ENCODE results near the gene HSPB2. TPM values are rescaled to one million over a fixed set of nuclear protein-coding genes. Genes with fewer than 3 reads are reported as not detected.
A peak's percentile ranks its signal among the peaks of the same experiment; 100 is the strongest.

The HSPB2 gene
- total RNA-seq, 1 donor from 2014 or later = not detected

GRCh38 chr11:111937844-111938243 is 25.3 kb downstream of the HSPB2 start:
- H3K36me3 Mint-ChIP-seq (ENCODE audit: low read depth, unreplicated experiment) = no peaks in the 10 kb centered on the region
- no peaks in the 10 kb centered on the region for H3K9me3 Mint-ChIP-seq (ENCODE audit: unreplicated experiment)
- peaks cover 1% of the 10 kb centered on the region for H3K27me3 Mint-ChIP-seq (ENCODE audit: unreplicated experiment)
- peak overlapping the region; percentile 25 for H3K27ac Mint-ChIP-seq (ENCODE audit: unreplicated experiment)
- H3K4me1 Mint-ChIP-seq (ENCODE audit: unreplicated experiment) = peaks cover 24% of the 10 kb centered on the region
- no peak for DNase-seq (ENCODE audit: low spot score)
- TF ChIP-seq CTCF (IDR thresholded peaks at IDR 0.05; ENCODE audit: unreplicated experiment) = no peak
- peak overlapping the region; percentile 52 for H3K4me3 Mint-ChIP-seq (ENCODE audit: unreplicated experiment)

GRCh38 chr11:111938687-111939160 is 26.2 kb downstream of the HSPB2 start:
- H3K4me1 Mint-ChIP-seq (ENCODE audit: unreplicated experiment) = peaks cover 24% of the 10 kb centered on the region

GRCh38 chr11:111939836-111940604 is 27.5 kb downstream of the HSPB2 start:
- Mint-ChIP-seq H3K36me3 (ENCODE audit: low read depth, unreplicated experiment) (no peaks in the 10 kb centered on the region), H3K27me3 (ENCODE audit: unreplicated experiment) (peaks cover 1% of the 10 kb centered on the region), H3K27ac (ENCODE audit: unreplicated experiment) (no peak overlapping the region), H3K4me3 (ENCODE audit: unreplicated experiment) (no peak overlapping the region), H3K4me1 (ENCODE audit: unreplicated experiment) (peaks cover 36% of the 10 kb centered on the region), H3K9me3 (ENCODE audit: unreplicated experiment) (no peaks in the 10 kb centered on the region)
- no peak for TF ChIP-seq CTCF (IDR thresholded peaks at IDR 0.05; ENCODE audit: unreplicated experiment)
- DNase-seq (ENCODE audit: low spot score) = no peak

More at GRCh38 chr11:111938687-111939160, 26.2 kb downstream of the HSPB2 start:
- no peaks in the 10 kb centered on the region for H3K36me3 Mint-ChIP-seq (ENCODE audit: low read depth, unreplicated experiment)
- H3K27ac Mint-ChIP-seq (ENCODE audit: unreplicated experiment) = no peak overlapping the region
- H3K27me3 Mint-ChIP-seq (ENCODE audit: unreplicated experiment) = peaks cover 1% of the 10 kb centered on the region
- no peak for TF ChIP-seq CTCF (IDR thresholded peaks at IDR 0.05; ENCODE audit: unreplicated experiment)
- peak overlapping the region; percentile 52 for H3K4me3 Mint-ChIP-seq (ENCODE audit: unreplicated experiment)
- no peak for DNase-seq (ENCODE audit: low spot score)
- H3K9me3 Mint-ChIP-seq (ENCODE audit: unreplicated experiment) = no peaks in the 10 kb centered on the region

- Mint-ChIP-seq H3K27me3 (ENCODE audit: unreplicated experiment) (peaks cover 1% of the 10 kb centered on the region), H3K9me3 (ENCODE audit: unreplicated experiment) (no peaks in the 10 kb centered on the region), H3K27ac (ENCODE audit: unreplicated experiment) (no peak overlapping the region), H3K4me1 (ENCODE audit: unreplicated experiment) (peaks cover 36% of the 10 kb centered on the region), H3K36me3 (ENCODE audit: low read depth, unreplicated experiment) (no peaks in the 10 kb centered on the region), H3K4me3 (ENCODE audit: unreplicated experiment) (no peak overlapping the region)
- TF ChIP-seq CTCF (IDR thresholded peaks at IDR 0.05; ENCODE audit: unreplicated experiment) = no peak
- no peak for DNase-seq (ENCODE audit: low spot score)
These were observed 29.4 kb downstream of the HSPB2 start for GRCh38 chr11:111941963-111942362.

- Mint-ChIP-seq H3K27ac (ENCODE audit: unreplicated experiment) (no peak overlapping the region), H3K9me3 (ENCODE audit: unreplicated experiment) (no peaks in the 10 kb centered on the region), H3K4me1 (ENCODE audit: unreplicated experiment) (peaks cover 34% of the 10 kb centered on the region), H3K27me3 (ENCODE audit: unreplicated experiment) (peaks cover 1% of the 10 kb centered on the region), H3K36me3 (ENCODE audit: low read depth, unreplicated experiment) (no peaks in the 10 kb centered on the region), H3K4me3 (ENCODE audit: unreplicated experiment) (no peak overlapping the region)
- DNase-seq (ENCODE audit: low spot score) = no peak
- TF ChIP-seq CTCF (IDR thresholded peaks at IDR 0.05; ENCODE audit: unreplicated experiment) = no peak
These were observed 30.3 kb downstream of the HSPB2 start for GRCh38 chr11:111942829-111943228.

Measured in endothelial cell (in vitro differentiated cells).